IgD-negative memory B cell (primary cell): ENCODE data around the gene MYCT1. TPM values are rescaled to one million over a fixed set of nuclear protein-coding genes. Genes with fewer than 3 reads are reported as not detected.
"Not testable (repeated sequence)": the region's sequence is repeated elsewhere in the genome, so short reads cannot be mapped to it uniquely, and the experiment has no call there.

Experiments used
- H3K27ac Mint-ChIP-seq, 3 donors: one replicate each; pipeline ENCODE4 v1.8.0; 2020 to 2022; ENCODE audit warnings: mild to moderate bottlenecking in 3 of 3, mixed read lengths in 3 of 3, moderate library complexity in 1 of 3
- H3K27me3 Mint-ChIP-seq: one replicate; pipeline ENCODE4 v1.8.0; 2021; ENCODE audit warnings: mixed read lengths
- H3K36me3 Mint-ChIP-seq: one replicate; pipeline ENCODE4 v1.8.0; 2020; ENCODE audit warnings: mild to moderate bottlenecking, mixed read lengths
- H3K4me1 Mint-ChIP-seq, 3 donors: one replicate each; pipeline ENCODE4 v1.8.0; 2020 to 2022; ENCODE audit warnings: mixed read lengths in 3 of 3, mild to moderate bottlenecking in 1 of 3
- H3K4me3 Mint-ChIP-seq, 4 donors: one replicate each; pipeline ENCODE4 v1.8.0; 2020 to 2022; ENCODE audit warnings: mild to moderate bottlenecking in 4 of 4, mixed read lengths in 4 of 4, moderate library complexity in 3 of 4
- H3K9me3 Mint-ChIP-seq, 3 donors: one replicate each; pipeline ENCODE4 v1.8.0; 2020 to 2021; ENCODE audit warnings: mixed read lengths in 3 of 3, mild to moderate bottlenecking in 1 of 3
- polyA plus RNA-seq: library from polyadenylated mRNA; unstranded; fragments of 300-500 nt; fragmentation: Illumina TruSeq; gene quantifications from one replicate; pipeline ENCODE4 v1.2.3, GENCODE V29; 2021

Gene MYCT1
- polyA plus RNA-seq, 1 donor from 2014 or later, result not detected

DNA sequence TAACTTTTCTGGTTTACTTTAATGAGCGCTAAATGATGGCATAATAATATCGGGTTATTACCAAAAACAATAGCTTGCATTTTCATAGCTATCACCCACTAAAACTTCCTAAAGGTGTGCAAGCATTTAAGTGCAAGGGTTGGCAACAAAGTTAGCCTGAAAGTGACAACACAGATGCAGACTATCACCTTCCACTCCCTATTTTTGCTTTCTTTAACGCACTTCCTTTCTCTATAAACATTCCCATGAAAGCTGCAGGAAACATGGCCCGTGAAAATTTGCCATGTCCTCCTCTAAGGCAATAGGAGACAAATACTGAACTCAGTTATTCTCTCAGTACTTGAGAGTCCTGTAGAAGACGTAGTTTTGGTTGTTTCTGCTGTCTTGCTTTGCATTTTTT lies 2.7 kb downstream of the MYCT1 start:
- H3K27me3 Mint-ChIP-seq, result peaks cover 12% of the 10 kb centered on the region
- no peak overlapping the region for H3K4me3 Mint-ChIP-seq
- H3K36me3 Mint-ChIP-seq, result no peaks in the 10 kb centered on the region
- H3K27ac Mint-ChIP-seq, result no peak overlapping the region
- no peaks in the 10 kb centered on the region for H3K9me3 Mint-ChIP-seq
- H3K4me1 Mint-ChIP-seq, result no peaks in the 10 kb centered on the region

DNA sequence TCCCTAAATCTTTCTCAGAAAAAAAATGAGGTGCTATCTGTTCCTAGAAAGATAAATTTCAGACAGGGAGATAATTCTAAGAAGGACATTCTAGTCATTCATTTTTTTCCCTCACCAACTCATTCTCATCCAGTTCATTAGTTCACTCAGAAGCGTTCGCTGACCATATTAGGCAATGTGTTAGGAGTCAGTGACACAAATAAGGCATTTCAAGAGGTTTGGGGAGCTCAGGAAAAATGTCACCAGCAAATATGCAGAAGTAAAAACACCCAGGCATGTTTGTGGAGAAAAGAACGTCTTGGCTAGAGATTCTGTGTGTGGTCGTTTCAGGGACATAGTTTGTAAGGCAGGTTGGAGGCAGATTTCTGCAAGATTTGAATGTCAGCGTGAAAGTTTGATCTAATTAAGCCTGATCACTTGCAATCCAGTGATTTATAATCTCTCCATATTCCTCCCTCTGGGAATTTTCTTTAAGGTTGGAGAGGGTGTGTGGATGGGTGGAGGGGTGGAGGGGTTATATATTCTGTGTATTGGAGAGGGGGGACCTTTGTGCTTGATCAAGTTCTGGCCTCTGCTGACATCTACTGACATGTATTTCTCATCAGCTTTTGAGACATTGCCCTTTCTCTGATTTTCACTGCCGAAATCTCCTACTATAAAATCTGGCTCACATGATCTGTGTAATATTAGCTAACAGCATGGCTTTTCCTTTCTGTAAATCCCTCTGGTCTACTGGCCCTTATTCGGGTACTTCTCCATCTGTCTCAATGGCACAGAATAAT lies 3.6 kb downstream of the MYCT1 start:
- Mint-ChIP-seq H3K27ac (no peak overlapping the region), H3K9me3 (no peaks in the 10 kb centered on the region), H3K36me3 (no peaks in the 10 kb centered on the region), H3K27me3 (peaks cover 12% of the 10 kb centered on the region), H3K4me1 (no peaks in the 10 kb centered on the region), H3K4me3 (no peak overlapping the region)

DNA sequence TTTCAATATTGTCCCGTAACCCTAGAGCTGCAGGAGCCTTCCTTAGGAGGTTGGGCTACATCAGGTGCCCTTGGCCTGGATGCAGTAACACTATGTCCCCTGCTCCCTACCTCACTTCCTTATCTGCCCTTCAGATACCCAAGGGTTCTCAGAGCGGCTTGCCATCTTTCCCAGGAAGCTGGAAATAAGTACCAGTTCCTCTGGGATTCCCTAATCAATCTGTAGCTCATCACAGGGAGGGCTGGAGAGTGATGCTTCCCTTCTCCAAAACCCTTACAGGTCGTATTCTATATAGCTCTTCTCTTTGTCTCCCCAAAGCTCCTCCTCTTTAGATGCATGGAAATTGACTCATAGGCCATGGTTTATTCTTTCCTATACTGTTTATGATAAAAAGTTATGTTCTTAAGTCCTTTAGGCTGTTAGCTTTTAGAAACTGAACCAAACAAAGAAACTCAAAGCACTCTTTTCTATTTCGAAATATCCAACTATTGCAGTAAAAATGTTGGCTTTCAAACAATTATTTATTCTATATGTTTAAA lies 4.2 kb downstream of the MYCT1 start:
- Mint-ChIP-seq H3K27ac (no peak overlapping the region), H3K9me3 (no peaks in the 10 kb centered on the region), H3K4me1 (no peaks in the 10 kb centered on the region), H3K4me3 (no peak overlapping the region), H3K36me3 (no peaks in the 10 kb centered on the region), H3K27me3 (peaks cover 12% of the 10 kb centered on the region)

DNA sequence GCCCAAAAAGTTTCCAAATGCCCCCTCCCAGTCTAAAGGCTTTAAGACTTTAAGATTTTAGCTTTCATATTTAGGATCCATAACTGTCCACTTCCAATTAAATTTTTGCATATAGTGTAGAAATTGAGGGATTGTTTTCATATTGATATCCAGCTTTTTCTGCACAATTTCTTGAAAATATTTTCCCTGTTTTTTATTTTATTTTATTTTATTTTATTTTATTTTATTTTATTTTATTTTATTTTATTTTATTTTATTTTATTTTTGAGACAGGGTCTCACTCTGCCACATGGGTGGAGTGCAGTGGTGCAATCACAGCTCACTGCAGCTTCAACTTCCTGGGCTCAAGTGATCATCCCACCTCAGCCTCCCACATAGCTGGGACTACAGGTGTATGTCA lies 6.1 kb downstream of the MYCT1 start:
- not testable (repeated sequence) for H3K27me3 Mint-ChIP-seq, H3K9me3 Mint-ChIP-seq, H3K36me3 Mint-ChIP-seq, H3K4me3 Mint-ChIP-seq, H3K27ac Mint-ChIP-seq, H3K4me1 Mint-ChIP-seq

DNA sequence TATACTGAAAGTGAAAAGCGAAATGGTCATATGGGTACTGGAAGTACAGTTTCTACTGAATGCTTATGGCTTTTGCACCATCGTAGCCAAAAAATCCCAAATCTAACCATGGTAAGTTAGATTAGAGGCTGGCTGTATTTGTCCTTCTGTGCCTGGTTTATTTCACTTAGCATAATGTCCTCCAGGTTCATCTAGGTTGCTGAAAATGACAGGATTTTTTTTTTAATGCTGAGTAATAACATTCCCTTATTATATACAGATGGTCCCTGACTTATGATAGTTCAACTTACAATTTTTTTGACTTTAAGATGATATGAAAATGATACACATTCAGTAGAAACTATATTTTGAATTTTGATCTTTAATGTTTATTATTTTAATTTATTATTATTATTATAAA lies 7.6 kb downstream of the MYCT1 start:
- Mint-ChIP-seq H3K4me3 (no peak overlapping the region), H3K9me3 (peaks cover 0 to 7% (median 0%) of the 10 kb centered on the region in 3 donors), H3K27ac (no peak overlapping the region), H3K27me3 (peaks cover 8% of the 10 kb centered on the region), H3K36me3 (no peaks in the 10 kb centered on the region), H3K4me1 (no peaks in the 10 kb centered on the region)

DNA sequence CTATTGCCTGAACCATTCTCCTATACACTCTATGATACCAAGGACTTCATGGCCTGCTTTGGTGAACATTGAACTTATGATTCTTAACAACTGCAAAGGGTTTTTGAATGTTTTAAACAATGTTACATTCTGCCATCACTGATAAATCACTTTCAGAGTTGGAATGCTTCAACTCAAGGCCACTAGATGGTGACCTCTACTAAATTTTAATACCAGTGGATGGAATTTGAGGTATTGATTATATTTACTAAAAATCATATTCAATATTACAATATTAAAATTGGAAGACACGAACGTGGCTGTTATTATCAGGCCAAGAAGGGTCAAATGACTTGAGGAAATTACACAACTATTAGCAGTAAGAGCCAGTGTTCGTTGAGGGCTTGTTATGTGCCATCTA lies 18.6 kb downstream of the MYCT1 start:
- peaks cover 0 to 2% (median 0%) of the 10 kb centered on the region in 3 donors for H3K4me1 Mint-ChIP-seq
- no peak overlapping the region for H3K27ac Mint-ChIP-seq
- H3K27me3 Mint-ChIP-seq, result no peaks in the 10 kb centered on the region
- no peak overlapping the region for H3K4me3 Mint-ChIP-seq
- H3K36me3 Mint-ChIP-seq, result no peaks in the 10 kb centered on the region
- H3K9me3 Mint-ChIP-seq, result peaks cover 0 to 9% (median 2%) of the 10 kb centered on the region in 3 donors

DNA sequence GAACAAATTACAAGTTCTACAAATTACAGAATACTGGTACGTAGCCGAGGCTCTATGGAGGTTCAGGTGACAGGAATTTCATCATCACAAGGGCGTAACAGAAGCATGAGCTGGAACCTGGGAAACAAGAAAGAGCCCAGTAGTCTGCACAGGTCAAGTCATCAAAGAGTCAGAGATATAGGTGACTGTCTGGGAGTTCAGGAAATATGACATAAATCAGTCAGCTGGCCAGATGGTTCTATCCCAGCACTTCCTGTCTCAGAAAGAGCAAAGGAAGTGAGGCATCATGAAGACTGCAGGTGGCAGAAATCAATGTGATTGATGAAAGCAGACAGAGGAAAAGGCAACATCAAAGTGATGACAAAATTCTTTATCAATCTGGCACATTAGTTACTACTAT lies 23.3 kb downstream of the MYCT1 start:
- no peak overlapping the region for H3K4me3 Mint-ChIP-seq
- no peaks in the 10 kb centered on the region for H3K4me1 Mint-ChIP-seq
- no peaks in the 10 kb centered on the region for H3K9me3 Mint-ChIP-seq
- H3K36me3 Mint-ChIP-seq, result no peaks in the 10 kb centered on the region
- no peaks in the 10 kb centered on the region for H3K27me3 Mint-ChIP-seq
- no peak overlapping the region for H3K27ac Mint-ChIP-seq

DNA sequence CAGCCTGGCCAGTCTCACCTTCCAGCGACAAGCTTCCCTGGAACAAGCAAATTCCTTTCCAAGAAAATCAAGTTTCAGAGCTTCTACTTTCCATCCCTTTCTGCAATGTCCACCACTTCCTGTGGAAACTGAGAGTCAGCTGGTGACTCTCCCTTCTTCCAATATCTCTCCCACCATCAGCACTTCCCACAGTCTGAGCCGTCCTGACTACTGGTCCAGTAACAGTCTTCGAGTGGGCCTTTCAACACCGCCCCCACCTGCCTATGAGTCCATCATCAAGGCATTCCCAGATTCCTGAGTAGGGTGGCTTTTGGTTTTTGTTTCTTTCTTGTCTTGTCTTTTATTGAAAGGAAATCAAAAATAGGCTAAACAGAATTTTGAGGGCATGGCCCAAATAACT lies 24.3 kb downstream of the MYCT1 start:
- no peaks in the 10 kb centered on the region for H3K27me3 Mint-ChIP-seq
- H3K9me3 Mint-ChIP-seq, result no peaks in the 10 kb centered on the region
- no peaks in the 10 kb centered on the region for H3K36me3 Mint-ChIP-seq
- no peak overlapping the region for H3K27ac Mint-ChIP-seq
- H3K4me3 Mint-ChIP-seq, result no peak overlapping the region
- no peaks in the 10 kb centered on the region for H3K4me1 Mint-ChIP-seq

DNA sequence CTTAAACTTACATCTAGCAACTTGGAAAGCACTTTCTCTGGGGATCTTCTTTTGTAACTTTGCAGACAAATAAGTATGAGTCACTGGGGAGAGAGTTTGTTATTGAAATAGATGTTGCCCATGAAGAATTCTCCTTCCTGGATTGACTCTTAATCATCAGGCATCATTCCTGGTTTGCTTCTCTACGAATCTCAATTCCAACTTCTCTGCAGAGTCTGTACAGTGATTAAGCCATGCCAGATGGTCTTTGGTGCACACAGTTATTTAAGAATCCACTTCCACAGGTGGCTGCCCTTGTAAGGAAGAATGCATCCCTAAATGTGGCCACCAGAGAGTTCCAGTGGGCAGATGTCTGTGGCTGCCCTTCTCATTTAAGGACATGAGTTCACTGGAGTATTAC lies 25.7 kb downstream of the MYCT1 start:
- H3K36me3 Mint-ChIP-seq, result no peaks in the 10 kb centered on the region
- no peaks in the 10 kb centered on the region for H3K4me1 Mint-ChIP-seq
- H3K27ac Mint-ChIP-seq, result no peak overlapping the region
- H3K27me3 Mint-ChIP-seq, result no peaks in the 10 kb centered on the region
- no peak overlapping the region for H3K4me3 Mint-ChIP-seq
- H3K9me3 Mint-ChIP-seq, result peaks cover 0 to 3% (median 0%) of the 10 kb centered on the region in 3 donors

DNA sequence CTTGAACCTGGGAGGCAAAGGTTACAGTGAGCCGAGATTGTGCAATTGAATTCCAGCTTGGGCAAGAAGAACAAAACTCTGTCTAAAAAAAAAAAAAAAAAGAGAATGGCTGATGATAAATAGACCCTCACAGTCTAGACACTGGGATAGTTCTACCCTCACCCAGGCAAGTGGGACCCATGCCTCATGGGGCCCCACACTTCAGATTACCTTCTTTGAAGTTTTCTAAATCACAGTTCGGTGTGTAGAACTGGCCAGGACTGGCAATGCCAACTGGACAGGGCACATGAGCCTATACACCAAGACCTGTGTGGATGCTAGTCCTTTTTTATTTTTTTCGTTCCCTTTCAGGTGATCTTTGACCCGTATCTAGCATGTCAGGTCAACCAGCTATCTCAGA lies 28.6 kb downstream of the MYCT1 start:
- peaks cover 1% of the 10 kb centered on the region for H3K36me3 Mint-ChIP-seq
- H3K27me3 Mint-ChIP-seq, result no peaks in the 10 kb centered on the region
- peaks cover 0 to 3% (median 0%) of the 10 kb centered on the region in 3 donors for H3K9me3 Mint-ChIP-seq
- no peak overlapping the region for H3K27ac Mint-ChIP-seq
- no peaks in the 10 kb centered on the region for H3K4me1 Mint-ChIP-seq
- H3K4me3 Mint-ChIP-seq, result no peak overlapping the region

DNA sequence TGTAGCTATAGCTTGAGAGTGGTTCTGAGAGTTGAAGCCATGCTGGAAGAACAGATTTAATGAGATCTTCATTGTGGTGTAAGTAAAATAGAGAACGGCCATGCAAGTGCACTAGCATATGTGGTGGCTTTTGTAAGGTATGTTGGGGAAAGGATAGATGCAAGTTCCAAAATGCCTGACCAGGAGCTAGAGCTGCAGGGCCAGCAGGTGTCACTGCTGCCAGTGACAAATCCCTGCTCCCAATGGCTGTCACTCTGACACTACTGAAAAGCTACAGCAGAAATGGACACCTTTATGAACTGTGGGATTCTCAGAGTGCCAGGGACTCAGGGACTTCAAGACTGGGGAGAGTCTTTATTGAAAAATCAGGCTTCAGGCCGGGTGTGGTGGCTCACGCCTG lies 29.8 kb downstream of the MYCT1 start:
- Mint-ChIP-seq H3K36me3 (peaks cover 1% of the 10 kb centered on the region), H3K27ac (no peak overlapping the region), H3K27me3 (no peaks in the 10 kb centered on the region), H3K9me3 (peaks cover 0 to 3% (median 0%) of the 10 kb centered on the region in 3 donors), H3K4me3 (no peak overlapping the region), H3K4me1 (no peaks in the 10 kb centered on the region)

DNA sequence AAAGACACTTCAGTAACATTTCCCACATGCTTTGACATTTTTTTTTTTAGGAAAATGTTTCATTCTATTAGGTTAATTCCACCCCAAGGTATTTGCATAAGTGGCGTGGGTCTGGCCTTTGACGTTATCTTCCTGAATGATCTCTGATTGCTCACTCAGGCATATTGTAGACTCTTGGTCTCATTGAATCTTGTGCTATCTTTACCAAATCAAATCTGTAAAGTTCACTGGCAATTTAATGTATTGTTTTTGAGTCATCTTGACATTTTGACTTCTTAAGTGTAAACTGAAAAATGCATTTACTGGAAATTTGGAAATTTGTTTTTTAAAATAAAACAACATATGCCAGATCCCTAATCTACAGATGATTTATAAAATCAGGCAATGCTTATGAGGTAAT lies 36.9 kb downstream of the MYCT1 start:
- H3K27me3 Mint-ChIP-seq, result no peaks in the 10 kb centered on the region
- no peak overlapping the region for H3K4me3 Mint-ChIP-seq
- H3K36me3 Mint-ChIP-seq, result peaks cover 1% of the 10 kb centered on the region
- no peaks in the 10 kb centered on the region for H3K4me1 Mint-ChIP-seq
- H3K27ac Mint-ChIP-seq, result no peak overlapping the region
- peaks cover 0 to 2% (median 0%) of the 10 kb centered on the region in 3 donors for H3K9me3 Mint-ChIP-seq

DNA sequence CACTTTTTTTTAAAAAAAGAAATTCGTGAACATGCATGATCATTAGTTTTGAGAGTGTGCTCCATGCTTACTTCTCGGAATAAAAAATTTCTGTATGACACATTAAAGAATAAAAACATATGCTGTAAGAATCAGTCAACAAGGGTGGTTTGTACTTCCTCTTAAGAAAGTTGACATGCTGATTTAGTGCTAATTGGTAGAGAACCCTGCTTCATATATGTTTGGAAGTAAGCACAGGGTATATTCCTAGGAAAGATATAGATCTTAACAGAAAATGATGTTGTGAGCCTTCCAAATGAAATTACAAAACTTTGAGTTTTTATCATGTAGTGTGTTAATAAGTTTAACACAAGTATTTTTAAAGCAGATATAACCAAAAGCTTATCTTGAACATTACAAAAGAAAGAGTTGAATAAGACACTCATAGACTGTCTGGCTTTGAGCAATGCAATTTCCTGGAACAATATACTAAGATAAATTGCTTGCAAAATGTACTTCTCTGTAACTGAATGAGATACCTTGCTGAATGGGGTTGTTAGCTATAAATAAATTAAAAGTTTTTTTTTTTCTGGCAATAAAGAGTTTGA lies 39.1 kb downstream of the MYCT1 start:
- Mint-ChIP-seq H3K27ac (no peak overlapping the region), H3K4me3 (no peak overlapping the region), H3K36me3 (no peaks in the 10 kb centered on the region), H3K9me3 (peaks cover 0 to 2% (median 0%) of the 10 kb centered on the region in 3 donors), H3K27me3 (no peaks in the 10 kb centered on the region), H3K4me1 (no peaks in the 10 kb centered on the region)

DNA sequence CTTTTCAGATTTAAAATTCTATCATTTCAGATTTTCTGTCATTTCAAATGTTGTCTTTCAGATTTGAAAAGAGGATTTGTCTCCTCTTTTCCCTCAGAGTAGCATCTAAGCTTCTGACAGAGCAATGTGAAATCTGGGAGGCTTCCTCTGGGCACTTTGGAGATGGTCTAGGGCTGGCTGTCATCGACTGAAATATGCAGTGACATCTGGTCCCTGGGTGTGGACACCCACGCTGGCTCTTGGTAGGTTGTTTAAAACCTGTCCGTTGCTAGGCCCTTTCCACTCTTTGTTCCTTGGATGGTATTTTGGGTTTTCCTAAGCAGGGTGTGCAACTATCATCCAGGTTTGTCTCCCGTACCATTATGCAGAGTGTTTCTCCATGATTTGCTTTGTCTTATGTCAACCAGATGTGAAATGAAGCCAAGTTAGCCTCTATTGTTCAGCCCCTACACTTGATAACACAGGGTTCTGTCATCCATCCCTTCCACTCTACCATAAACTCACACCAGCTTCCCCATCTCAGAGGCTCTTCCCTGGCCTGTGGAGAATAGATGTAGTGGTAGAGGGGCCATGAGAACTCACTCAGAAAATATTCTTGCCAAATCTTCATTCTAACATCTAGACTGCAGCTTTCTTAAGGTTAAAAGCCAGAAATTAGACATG lies 47.9 kb downstream of the MYCT1 start:
- Mint-ChIP-seq H3K4me1 (peaks cover 0 to 2% (median 0%) of the 10 kb centered on the region in 3 donors), H3K27me3 (peaks cover 2% of the 10 kb centered on the region), H3K27ac (no peak overlapping the region), H3K9me3 (no peaks in the 10 kb centered on the region), H3K36me3 (peaks cover 1% of the 10 kb centered on the region), H3K4me3 (no peak overlapping the region)

DNA sequence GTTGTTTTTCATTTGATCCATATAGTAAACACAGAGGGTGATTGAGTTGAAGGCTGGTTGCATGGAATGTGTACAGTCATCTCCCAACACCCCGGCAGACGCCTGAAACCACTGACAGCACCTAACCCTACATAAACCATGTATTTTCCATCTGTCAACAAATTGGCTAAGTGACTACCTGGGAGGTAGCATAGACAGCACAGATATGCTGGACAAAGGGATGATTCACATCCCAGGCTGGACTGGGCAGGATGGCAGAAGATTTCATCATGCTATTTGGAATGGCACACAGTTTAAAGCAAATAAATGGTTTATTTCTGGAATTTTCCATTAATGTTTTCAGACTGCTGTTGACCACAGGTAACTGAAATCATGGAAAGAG lies 48.5 kb downstream of the MYCT1 start:
- peaks cover 0 to 2% (median 0%) of the 10 kb centered on the region in 3 donors for H3K4me1 Mint-ChIP-seq
- no peak overlapping the region for H3K27ac Mint-ChIP-seq
- H3K27me3 Mint-ChIP-seq, result peaks cover 2% of the 10 kb centered on the region

More for the DNA sequence above, 48.5 kb downstream of the MYCT1 start:
- Mint-ChIP-seq H3K9me3 (no peaks in the 10 kb centered on the region), H3K4me3 (no peak overlapping the region), H3K36me3 (peaks cover 1% of the 10 kb centered on the region)
